ENCODE results near the gene PLCXD3. TPM values are rescaled to one million over a fixed set of nuclear protein-coding genes. Genes with fewer than 3 reads are reported as not detected.
A peak's percentile ranks its signal among the peaks of the same experiment; 100 is the strongest.
"Not testable (repeated sequence)": the region's sequence is repeated elsewhere in the genome, so short reads cannot be mapped to it uniquely, and the experiment has no call there.

Gene PLCXD3
- total RNA-seq, 1 donor from 2014 or later: 10.6 TPM

- intact Hi-C loops (cut with DNase I): no loop called here
- Histone ChIP-seq H3K9me3 (no peaks in the 10 kb centered on the region), H3K36me3 (no peaks in the 10 kb centered on the region), H3K27ac (peak overlapping the region; percentile 33), H3K4me3 (no peak overlapping the region), H3K4me1 (peaks cover 22% of the 10 kb centered on the region), H3K27me3 (no peaks in the 10 kb centered on the region)
- TF ChIP-seq POLR2A (IDR thresholded peaks at IDR 0.05) (no peak), POLR2AphosphoS5 (IDR thresholded peaks at IDR 0.05; ENCODE audit: insufficient read depth in 1 of 2, low read depth in 1 of 2) (no peak), CTCF (IDR thresholded peaks at IDR 0.05) (no peak)
- no peak for DNase-seq (ENCODE audit: extremely low spot score in 2 of 2)
Observed at GRCh38 chr5:41334221-41334620, 176.2 kb downstream of the PLCXD3 start.

GRCh38 chr5:41325074-41325473, 185.3 kb downstream of the PLCXD3 start:
- H3K36me3 ChIP-seq: no peaks in the 10 kb centered on the region
- intact Hi-C loops (cut with DNase I): no loop called here
- H3K27ac ChIP-seq: no peak overlapping the region
- DNase-seq (ENCODE audit: extremely low spot score in 2 of 2): no peak
- H3K4me1 ChIP-seq: no peaks in the 10 kb centered on the region
- no peaks in the 10 kb centered on the region for H3K9me3 ChIP-seq
- no peak overlapping the region for H3K4me3 ChIP-seq
- TF ChIP-seq POLR2A (IDR thresholded peaks at IDR 0.05): no peak
- H3K27me3 ChIP-seq: no peaks in the 10 kb centered on the region

GRCh38 chr5:41322826-41323225, 187.6 kb downstream of the PLCXD3 start:
- H3K4me3 ChIP-seq; H3K4me1 ChIP-seq; DNase-seq (ENCODE audit: extremely low spot score in 2 of 2); intact Hi-C loops (cut with DNase I); H3K27me3 ChIP-seq; H3K36me3 ChIP-seq; H3K9me3 ChIP-seq; H3K27ac ChIP-seq: not testable (repeated sequence)

- Histone ChIP-seq H3K4me1 (no peaks in the 10 kb centered on the region), H3K9me3 (no peaks in the 10 kb centered on the region), H3K4me3 (no peak overlapping the region), H3K27ac (no peak overlapping the region), H3K36me3 (no peaks in the 10 kb centered on the region), H3K27me3 (no peaks in the 10 kb centered on the region)
- TF ChIP-seq POLR2AphosphoS5 (IDR thresholded peaks at IDR 0.05; ENCODE audit: insufficient read depth in 1 of 2, low read depth in 1 of 2) (no peak), POLR2A (IDR thresholded peaks at IDR 0.05) (no peak), CTCF (IDR thresholded peaks at IDR 0.05) (no peak)
- intact Hi-C loops (cut with DNase I): no loop called here
- DNase-seq (ENCODE audit: extremely low spot score in 2 of 2): no peak
Observed at GRCh38 chr5:41312478-41313060, 197.8 kb downstream of the PLCXD3 start.

- intact Hi-C loops (cut with DNase I): no loop called here
- Histone ChIP-seq H3K27me3 (no peaks in the 10 kb centered on the region), H3K4me3 (no peak overlapping the region), H3K4me1 (no peaks in the 10 kb centered on the region), H3K9me3 (no peaks in the 10 kb centered on the region), H3K36me3 (no peaks in the 10 kb centered on the region), H3K27ac (no peak overlapping the region)
- TF ChIP-seq POLR2A (IDR thresholded peaks at IDR 0.05): no peak
- DNase-seq (ENCODE audit: extremely low spot score in 2 of 2): no peak
Observed at GRCh38 chr5:41312066-41312465, 198.3 kb downstream of the PLCXD3 start.

- TF ChIP-seq CTCF (IDR thresholded peaks at IDR 0.05): no peak
- TF ChIP-seq POLR2AphosphoS5 (IDR thresholded peaks at IDR 0.05; ENCODE audit: insufficient read depth in 1 of 2, low read depth in 1 of 2): no peak
- DNase-seq (ENCODE audit: extremely low spot score in 2 of 2): no peak
- no peak overlapping the region for H3K4me3 ChIP-seq
Observed at GRCh38 chr5:41309275-41309674, 201.1 kb downstream of the PLCXD3 start.

GRCh38 chr5:41306005-41306404, 204.4 kb downstream of the PLCXD3 start:
- H3K4me3 ChIP-seq: no peak overlapping the region
- H3K36me3 ChIP-seq: no peaks in the 10 kb centered on the region
- no peaks in the 10 kb centered on the region for H3K27me3 ChIP-seq
- TF ChIP-seq POLR2A (IDR thresholded peaks at IDR 0.05) (no peak), POLR2AphosphoS5 (IDR thresholded peaks at IDR 0.05; ENCODE audit: insufficient read depth in 1 of 2, low read depth in 1 of 2) (no peak), CTCF (IDR thresholded peaks at IDR 0.05) (no peak)
- no peaks in the 10 kb centered on the region for H3K9me3 ChIP-seq
- no peak overlapping the region for H3K27ac ChIP-seq
- intact Hi-C loops (cut with DNase I): no loop called here
- no peaks in the 10 kb centered on the region for H3K4me1 ChIP-seq
- no peak for DNase-seq (ENCODE audit: extremely low spot score in 2 of 2)

More at GRCh38 chr5:41309275-41309674, 201.1 kb downstream of the PLCXD3 start:
- Histone ChIP-seq H3K36me3 (no peaks in the 10 kb centered on the region), H3K9me3 (no peaks in the 10 kb centered on the region), H3K27me3 (no peaks in the 10 kb centered on the region), H3K4me1 (no peaks in the 10 kb centered on the region), H3K27ac (no peak overlapping the region)
- intact Hi-C loops (cut with DNase I): no loop called here
